ENCODE data around the gene DERL3. TPM values are rescaled to one million over a fixed set of nuclear protein-coding genes. Genes with fewer than 3 reads are reported as not detected.

Gene DERL3
- polyA plus RNA-seq, 1 donor (not counting 4 experiments of a cell fraction or from before 2014, with no cell fraction given), result 0.05 TPM

- H3K9me3 ChIP-seq (ENCODE audit: control insufficient read depth, low read depth, low read length), result no peaks in the 10 kb centered on the region
- no peaks in the 10 kb centered on the region for H3K4me1 ChIP-seq (ENCODE audit: control insufficient read depth, extremely low read depth, insufficient read depth, low read length)
- H3K36me3 ChIP-seq (ENCODE audit: control insufficient read depth in 2 of 2, extremely low read depth in 1 of 2, insufficient read depth in 2 of 2, low read length in 2 of 2), result peaks cover 26 to 35% of the 10 kb centered on the region in 2 experiments
- H3K27ac ChIP-seq (ENCODE audit: control insufficient read depth, insufficient read depth, low read length), result no peak overlapping the region
- H3K27me3 ChIP-seq (ENCODE audit: control insufficient read depth, extremely low read depth, insufficient read depth, low read length), result no peaks in the 10 kb centered on the region
- no peaks in the 10 kb centered on the region for H3K9me1 ChIP-seq (ENCODE audit: control insufficient read depth, extremely low read depth, insufficient read depth, low read length)
- no peaks in the 10 kb centered on the region for H4K20me1 ChIP-seq (ENCODE audit: control insufficient read depth, extremely low read depth, insufficient read depth, low read length)
- H3K9ac ChIP-seq (ENCODE audit: control insufficient read depth, extremely low read depth, insufficient read depth, low read length), result no peak overlapping the region
- TF ChIP-seq, protein P1, sequence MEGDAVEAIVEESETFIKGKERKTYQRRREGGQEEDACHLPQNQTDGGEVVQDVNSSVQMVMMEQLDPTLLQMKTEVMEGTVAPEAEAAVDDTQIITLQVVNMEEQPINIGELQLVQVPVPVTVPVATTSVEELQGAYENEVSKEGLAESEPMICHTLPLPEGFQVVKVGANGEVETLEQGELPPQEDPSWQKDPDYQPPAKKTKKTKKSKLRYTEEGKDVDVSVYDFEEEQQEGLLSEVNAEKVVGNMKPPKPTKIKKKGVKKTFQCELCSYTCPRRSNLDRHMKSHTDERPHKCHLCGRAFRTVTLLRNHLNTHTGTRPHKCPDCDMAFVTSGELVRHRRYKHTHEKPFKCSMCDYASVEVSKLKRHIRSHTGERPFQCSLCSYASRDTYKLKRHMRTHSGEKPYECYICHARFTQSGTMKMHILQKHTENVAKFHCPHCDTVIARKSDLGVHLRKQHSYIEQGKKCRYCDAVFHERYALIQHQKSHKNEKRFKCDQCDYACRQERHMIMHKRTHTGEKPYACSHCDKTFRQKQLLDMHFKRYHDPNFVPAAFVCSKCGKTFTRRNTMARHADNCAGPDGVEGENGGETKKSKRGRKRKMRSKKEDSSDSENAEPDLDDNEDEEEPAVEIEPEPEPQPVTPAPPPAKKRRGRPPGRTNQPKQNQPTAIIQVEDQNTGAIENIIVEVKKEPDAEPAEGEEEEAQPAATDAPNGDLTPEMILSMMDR (optimal IDR thresholded peaks at IDR 0.05 in 1 of 3, IDR thresholded peaks at IDR 0.05 in 1 of 3, conservative IDR thresholded peaks at IDR 0.05 in 1 of 3; ENCODE audit: extremely low read depth in 1 of 3, insufficient read depth in 2 of 3, low read length in 3 of 3), result no peak
- TF ChIP-seq EZH2 (IDR thresholded peaks at IDR 0.05; ENCODE audit: low read length), result no peak
- dilution Hi-C loops (cut with MboI; ENCODE audit: extremely low pct_ligation_motif_present, low sequenced_read_pairs), result no loop called here
- peaks cover 5% of the 10 kb centered on the region for H3K79me2 ChIP-seq (ENCODE audit: control insufficient read depth, insufficient read depth, low read length)
- FAIRE-seq (no peak), DNase-seq (ENCODE audit: low read depth, low spot score) (no peak)
- H3K4me2 ChIP-seq (ENCODE audit: control insufficient read depth, extremely low read depth, insufficient read depth, low read depth, low read length), result no peak overlapping the region
- no peak overlapping the region for H2AFZ ChIP-seq (ENCODE audit: control insufficient read depth, low read length)
- no peak overlapping the region for H3K4me3 ChIP-seq (ENCODE audit: control insufficient read depth in 2 of 3, extremely low read depth in 1 of 3, insufficient read depth in 2 of 3, low read depth in 1 of 3, low read length in 3 of 3)
Observed at GRCh38 chr22:23833017-23833751, 5.6 kb downstream of the DERL3 start.

DNA sequence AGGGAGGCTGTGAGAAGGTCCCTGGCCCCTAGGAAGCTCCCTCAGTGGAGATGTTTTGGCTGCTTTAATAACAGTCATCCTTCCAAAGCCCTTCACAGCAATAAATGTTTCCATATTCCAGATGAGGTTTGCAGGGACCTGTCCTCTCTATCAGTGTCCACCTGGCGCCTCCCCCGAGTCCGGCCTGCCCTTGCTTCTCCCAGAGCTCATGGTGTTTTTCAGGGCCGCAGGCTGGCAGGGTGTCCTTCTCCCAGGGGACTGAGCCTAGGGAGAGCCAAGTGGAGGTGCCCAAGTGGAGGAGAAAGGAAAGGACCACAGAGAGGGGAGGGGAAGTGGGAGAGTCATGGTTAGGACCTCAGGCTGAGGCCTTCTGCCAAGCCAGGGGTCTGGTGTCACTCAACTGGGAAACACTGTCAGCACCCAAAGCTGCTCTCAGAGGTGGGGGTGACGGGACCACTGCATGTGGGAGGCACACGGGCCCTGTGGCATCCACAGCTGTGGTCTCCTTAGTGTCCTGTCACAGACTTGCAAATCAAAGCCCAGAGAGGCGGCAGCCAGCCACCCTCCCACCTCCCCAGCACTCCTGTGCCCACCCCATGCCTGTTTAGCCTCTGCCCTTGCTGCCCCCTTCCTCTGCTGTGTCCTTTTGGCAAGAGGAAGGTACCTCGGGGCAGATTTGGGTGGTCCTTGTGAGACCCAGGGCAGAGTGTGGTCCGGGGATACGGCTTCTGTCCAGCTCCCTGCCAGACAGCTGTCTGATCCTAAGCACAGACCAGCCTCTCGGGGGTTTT is 6.4 kb downstream of the DERL3 start:
- Histone ChIP-seq H3K27me3 (ENCODE audit: control insufficient read depth, extremely low read depth, insufficient read depth, low read length) (no peaks in the 10 kb centered on the region), H4K20me1 (ENCODE audit: control insufficient read depth, extremely low read depth, insufficient read depth, low read length) (no peaks in the 10 kb centered on the region), H3K9me3 (ENCODE audit: control insufficient read depth, low read depth, low read length) (no peaks in the 10 kb centered on the region), H3K4me2 (ENCODE audit: control insufficient read depth, extremely low read depth, insufficient read depth, low read depth, low read length) (no peak overlapping the region), H3K27ac (ENCODE audit: control insufficient read depth, insufficient read depth, low read length) (no peak overlapping the region), H3K36me3 (ENCODE audit: control insufficient read depth in 2 of 2, extremely low read depth in 1 of 2, insufficient read depth in 2 of 2, low read length in 2 of 2) (peaks cover 31 to 40% of the 10 kb centered on the region in 2 experiments), H3K79me2 (ENCODE audit: control insufficient read depth, insufficient read depth, low read length) (peaks cover 5% of the 10 kb centered on the region), H3K4me3 (ENCODE audit: control insufficient read depth in 2 of 3, extremely low read depth in 1 of 3, insufficient read depth in 2 of 3, low read depth in 1 of 3, low read length in 3 of 3) (no peak overlapping the region), H3K4me1 (ENCODE audit: control insufficient read depth, extremely low read depth, insufficient read depth, low read length) (no peaks in the 10 kb centered on the region), H3K9ac (ENCODE audit: control insufficient read depth, extremely low read depth, insufficient read depth, low read length) (no peak overlapping the region), H2AFZ (ENCODE audit: control insufficient read depth, low read length) (no peak overlapping the region), H3K9me1 (ENCODE audit: control insufficient read depth, extremely low read depth, insufficient read depth, low read length) (no peaks in the 10 kb centered on the region)
- dilution Hi-C loops (cut with MboI; ENCODE audit: extremely low pct_ligation_motif_present, low sequenced_read_pairs), result no loop called here
- DNase-seq (ENCODE audit: low read depth, low spot score), result no peak
- FAIRE-seq, result no peak
- no peak for TF ChIP-seq EZH2 (IDR thresholded peaks at IDR 0.05; ENCODE audit: low read length)
- TF ChIP-seq, protein P1 (optimal IDR thresholded peaks at IDR 0.05 in 1 of 3, IDR thresholded peaks at IDR 0.05 in 1 of 3, conservative IDR thresholded peaks at IDR 0.05 in 1 of 3; ENCODE audit: extremely low read depth in 1 of 3, insufficient read depth in 2 of 3, low read length in 3 of 3), result no peak
